GF-D8 (cell line): Measurements from ENCODE around the gene ASTN2.

Experiments
- DNase-seq: peaks from one replicate; lab custom pipeline; 2025; lab: John Stamatoyannopoulos, UW

The ASTN2 gene

GRCh38 chr9:117303643-117304230 lies 111.1 kb downstream of the ASTN2 start:
- no peak for DNase-seq

DNA sequence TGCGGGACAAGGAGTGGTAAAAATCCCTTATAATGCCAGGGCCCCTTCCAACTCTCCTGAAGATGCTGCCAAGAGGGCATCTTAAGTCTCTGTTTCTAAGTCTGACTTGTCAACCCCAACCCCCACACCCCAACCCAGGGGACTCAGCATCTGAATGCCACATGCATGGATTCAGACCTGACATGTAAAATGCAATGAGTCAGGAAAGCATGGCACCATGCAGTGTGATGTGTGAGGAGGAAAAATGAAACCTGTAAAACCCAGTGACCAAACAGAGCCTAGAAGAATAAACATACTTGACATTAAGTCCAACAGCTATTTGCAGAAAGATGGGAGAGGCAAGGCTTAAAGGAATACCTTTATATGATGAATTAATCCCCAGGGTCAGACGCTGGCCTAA lies 112.4 kb downstream of the ASTN2 start:
- DNase-seq, result no peak

DNA sequence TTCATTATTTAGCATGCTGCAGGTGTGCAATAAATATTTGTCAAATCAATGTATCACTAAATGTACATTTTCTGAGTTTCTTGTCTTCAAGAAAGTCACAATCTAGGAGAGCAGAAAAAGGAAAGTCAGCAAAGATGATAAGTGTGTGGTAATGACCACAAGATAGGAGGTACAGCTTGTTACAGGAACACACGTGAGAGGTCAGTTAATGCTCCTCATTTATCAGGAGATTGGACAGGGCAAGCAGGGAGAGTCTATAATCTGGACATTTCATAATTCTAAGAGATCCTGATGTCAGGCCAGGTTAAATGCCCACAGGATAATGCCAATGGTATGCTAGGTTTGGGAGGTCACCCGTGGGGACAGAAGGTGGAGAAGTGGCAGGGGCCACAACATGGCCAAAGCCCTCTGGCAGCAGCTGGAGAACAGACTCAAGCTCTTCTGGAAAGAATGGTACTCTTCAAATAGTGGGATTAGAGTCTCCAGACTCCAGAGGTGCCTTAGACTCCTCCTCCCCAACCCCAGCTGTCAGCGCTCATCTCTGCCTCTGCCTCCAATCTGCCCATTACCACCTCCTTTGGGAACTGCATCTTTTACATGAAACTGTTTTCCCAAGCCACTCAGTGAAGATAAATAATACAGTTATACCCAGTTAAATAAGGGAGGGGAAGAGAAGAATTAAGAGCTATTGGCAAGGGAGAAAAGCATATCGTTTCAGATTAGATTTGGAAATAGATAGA lies 114.3 kb downstream of the ASTN2 start:
- DNase-seq, result no peak

DNA sequence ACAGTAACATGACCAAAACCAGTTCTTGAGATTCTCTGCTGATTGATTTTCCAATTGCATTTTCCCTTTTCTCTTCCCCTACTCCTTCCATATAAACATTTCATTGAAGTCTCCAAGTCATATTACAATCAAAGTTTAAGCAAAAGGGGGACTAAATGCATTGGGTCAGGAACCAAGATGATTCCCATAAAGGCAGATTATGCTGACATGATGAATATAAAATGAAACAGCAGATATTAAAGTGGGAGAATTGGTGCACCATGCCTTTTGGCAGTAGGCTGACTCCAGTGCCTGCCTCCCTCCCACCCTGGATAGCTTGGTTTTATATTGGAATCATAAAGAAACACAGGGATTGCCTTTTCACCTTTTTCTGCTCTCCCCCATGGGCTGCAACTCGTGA lies 118.4 kb downstream of the ASTN2 start:
- DNase-seq, result no peak

DNA sequence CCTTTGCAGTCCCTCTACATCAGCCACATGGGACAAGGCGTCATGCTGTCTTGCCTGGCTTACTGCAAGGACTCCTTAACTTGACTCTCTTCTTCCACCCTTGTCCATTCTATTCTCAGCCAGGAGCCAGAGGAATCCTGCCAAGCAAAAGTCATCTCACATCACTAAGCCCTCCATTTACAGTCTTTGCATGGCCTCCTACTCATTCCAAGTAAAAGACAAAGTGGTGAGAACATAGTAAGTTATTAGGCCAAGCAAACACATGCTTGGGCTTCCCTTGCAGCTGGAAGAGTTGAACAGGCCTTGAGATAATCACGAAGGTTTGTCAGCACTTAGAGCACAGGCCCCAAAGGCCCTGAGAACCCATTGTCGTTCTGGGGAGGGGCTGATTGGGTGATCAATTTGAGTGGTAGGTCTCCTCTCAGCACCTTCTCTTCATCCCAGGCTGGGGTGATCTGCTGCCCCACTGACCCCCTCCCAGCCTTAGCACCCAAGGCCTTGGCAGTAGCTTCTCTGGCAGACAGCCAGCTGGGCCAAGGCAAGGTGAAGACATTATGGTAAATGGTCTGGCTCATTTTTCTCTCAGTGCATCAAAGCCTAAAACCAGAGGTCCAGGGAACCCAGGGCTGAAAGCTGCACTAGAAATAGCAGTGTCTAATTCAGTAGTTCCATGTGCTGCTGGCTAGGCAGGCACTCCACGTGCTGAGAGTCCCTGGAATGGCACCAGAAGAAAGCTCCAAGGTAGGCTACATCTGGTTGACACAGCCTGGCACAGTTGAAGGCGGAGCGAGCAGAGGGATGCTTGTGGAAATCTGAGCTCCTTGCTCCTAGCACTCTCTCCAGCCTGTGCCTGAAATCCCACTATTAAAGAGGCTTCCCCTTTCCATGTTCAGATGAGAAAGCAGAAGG lies 121.4 kb downstream of the ASTN2 start:
- DNase-seq, result no peak

DNA sequence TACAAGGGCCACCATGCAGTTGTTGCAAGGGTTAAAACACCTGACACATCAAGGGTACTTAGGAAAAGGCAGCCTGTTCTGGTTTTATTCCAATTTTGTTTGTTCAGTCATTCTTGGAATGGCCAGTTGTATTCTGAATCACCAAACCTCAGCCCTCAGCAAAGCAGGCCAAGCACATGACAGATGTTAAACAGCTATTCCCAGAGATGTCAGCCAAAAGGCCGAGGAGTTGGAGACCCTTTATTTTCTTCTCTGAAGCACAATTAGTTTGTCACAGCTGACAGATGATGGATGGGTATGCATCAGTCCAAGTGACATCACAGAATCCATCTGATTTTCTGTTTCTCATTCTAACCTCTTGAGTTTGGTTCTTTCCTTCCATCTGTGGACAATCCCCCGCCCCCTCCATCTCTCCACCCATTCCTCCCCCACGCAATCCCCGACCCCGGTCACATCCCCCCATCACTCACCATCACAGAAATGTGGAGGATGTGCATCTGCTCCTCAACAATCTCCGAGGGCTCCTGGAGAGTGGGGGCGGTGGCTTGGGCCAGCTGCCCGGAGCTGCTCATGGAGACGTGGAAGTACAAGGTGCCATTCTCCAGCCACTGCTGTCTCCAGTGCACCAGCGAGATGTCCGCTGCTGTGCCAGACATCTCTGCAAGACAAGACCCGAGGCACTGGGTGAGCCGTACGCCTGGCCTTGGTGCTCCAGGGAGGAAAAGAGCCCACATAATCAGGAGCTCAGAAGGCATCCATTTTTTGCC lies 123.8 kb downstream of the ASTN2 start:
- DNase-seq, result no peak

GRCh38 chr9:117290306-117290840 lies 124.5 kb downstream of the ASTN2 start:
- DNase-seq, result no peak

DNA sequence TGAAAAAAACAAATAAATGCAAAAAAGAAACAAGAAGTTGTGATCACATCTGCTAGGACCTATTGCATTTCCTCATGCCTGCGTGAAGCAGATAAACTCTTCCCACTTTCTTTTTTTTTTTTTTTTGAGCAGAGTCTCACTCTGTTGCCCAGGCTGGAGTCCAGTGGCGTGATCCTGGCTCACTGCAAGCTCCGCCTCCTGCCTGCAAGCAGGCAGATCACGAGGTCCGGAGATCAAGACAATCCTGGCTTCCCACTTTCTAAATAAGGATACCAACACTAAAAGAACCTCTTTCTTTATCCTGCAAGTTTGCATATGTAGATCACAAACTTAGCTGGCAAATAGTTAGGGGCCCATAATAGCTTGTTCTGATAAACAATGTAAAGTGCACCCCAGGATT lies 128.6 kb downstream of the ASTN2 start:
- no peak for DNase-seq

DNA sequence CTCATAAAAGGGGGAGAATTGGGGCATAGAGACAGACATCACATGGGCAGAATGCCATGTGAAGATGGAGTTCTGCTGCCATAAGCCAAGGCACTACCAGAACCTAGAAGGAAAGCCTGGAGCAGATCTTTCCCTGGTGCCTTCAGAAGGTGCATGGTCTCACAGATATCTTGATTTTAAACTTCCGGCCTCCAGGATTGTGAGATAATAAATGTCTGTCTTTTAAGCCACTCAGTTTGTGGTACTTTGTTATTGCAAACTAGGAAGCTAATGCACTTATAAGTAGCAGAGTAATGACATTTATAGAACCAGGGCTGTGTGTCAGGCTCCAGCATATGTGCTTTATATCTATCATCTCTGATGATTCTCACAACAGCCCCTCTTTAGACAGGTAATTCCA lies 130.4 kb downstream of the ASTN2 start:
- no peak for DNase-seq

- DNase-seq, result no peak
Measured at GRCh38 chr9:117282541-117282940, 132.3 kb downstream of the ASTN2 start.

DNA sequence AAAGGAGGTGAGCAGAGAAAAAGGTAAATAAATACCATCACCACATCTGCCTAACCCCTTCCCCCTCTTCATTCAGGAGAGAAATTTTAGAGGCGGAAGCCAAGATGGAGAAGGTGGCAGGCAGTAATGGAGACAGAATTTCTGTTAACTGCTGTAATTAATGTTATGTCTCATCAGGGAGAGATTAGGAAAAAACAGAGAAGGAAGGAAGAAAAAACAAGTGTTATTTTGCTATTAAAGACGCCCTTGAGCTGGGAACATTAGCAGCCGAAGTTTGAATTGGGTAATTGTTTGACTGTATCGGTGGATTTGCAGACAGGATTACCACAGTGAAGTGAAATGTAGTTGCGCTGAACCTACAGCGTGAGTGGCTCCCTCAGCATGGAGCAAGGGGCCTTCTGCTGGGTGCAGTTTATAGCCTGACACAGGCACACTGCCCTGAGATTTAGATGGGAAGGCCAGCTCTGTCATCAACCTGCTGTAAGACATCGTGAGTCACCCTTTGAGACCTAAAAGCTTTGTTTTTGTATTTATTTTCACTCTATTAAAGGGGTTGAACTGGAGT lies 136.3 kb downstream of the ASTN2 start:
- DNase-seq, result no peak

GRCh38 chr9:117278020-117278419 lies 136.8 kb downstream of the ASTN2 start:
- no peak for DNase-seq

- no peak for DNase-seq
Measured at GRCh38 chr9:117276444-117276843, 138.4 kb downstream of the ASTN2 start.

GRCh38 chr9:117273612-117274011 lies 141.2 kb downstream of the ASTN2 start:
- DNase-seq, result no peak

- no peak for DNase-seq
Measured at GRCh38 chr9:117268847-117269446, 145.9 kb downstream of the ASTN2 start.

GRCh38 chr9:117266855-117267497 lies 147.9 kb downstream of the ASTN2 start:
- no peak for DNase-seq

DNA sequence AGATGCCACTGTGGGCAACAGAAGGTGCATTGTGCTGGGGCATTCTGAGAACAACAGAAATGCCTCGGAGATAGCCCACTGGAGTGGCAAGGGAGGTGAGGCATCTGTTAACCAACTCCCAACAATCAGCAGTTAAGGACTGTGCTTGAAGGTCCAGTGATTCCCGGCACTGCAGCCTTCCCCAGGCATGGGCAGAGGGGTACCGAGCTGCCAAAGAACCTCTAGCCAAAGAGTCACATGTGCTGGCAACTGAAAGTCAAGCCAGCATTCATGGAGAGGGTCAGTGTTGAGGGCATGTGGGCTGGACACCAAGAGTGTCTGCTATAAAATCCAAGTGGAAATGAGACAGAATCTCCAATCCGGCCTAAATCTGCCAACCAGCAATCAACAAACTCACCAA lies 149.6 kb downstream of the ASTN2 start:
- DNase-seq, result no peak

DNA sequence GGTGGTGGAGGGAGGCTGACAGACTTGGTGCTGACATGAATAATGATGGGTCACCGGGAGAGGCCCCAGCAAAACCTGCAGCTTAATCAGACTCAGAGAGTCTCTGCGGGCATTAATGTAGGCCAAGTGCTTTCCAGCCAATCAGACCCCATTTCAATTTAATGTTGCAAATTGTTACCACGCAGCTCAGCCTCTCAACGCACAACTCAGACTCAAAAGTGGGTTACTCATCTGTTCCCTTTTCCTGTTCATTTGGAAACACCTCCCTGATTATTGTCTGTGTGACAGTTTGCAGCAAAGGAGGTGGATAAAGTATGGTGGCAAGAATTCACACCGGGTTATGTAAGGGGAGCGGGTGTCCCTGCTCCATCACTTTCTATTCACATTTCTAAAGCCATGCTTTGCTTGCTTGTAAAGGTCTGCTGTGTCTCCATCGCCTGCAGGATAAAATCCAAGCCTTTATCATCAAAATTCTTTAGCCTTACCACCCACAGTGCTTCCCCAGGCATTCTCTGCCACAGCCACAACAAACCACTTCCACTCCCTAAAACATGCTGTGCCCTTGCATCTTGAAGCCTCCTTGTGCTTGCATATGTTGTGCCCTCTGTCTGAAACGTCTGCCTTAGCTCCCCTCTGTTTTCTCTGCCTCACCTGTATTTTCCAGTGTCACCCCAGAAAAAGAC lies 156.5 kb downstream of the ASTN2 start:
- DNase-seq, result no peak

GRCh38 chr9:117253261-117253660 lies 161.6 kb downstream of the ASTN2 start:
- DNase-seq, result no peak

DNA sequence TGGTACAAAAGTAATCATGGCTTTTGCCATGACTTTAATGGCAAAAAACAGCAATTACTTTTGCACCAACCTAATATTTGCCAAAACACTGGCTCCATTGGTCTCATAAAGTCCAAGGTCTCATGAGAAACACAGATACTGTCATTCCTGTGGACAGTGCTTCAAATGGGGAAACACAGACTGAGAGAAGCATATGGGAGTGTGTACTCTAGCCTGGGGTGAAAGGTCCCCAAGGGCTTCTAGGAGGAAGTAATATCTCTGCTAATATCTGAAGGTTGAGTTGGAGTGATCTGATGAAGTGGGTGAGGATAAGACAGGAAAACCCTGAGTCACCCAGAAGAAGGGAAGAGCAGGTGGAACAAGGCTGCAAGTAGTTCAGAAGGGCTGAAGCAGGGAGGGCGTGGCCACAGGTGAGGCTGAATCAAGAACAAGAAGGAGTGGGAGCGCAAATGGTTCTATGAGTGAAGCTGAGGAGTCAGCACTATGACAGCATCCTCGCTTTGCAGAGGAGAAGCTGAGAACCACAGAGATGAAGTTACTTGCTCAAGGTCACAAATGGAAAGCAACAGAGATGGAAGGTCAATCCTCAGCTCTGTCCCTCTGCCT lies 164.1 kb downstream of the ASTN2 start:
- DNase-seq, result no peak
